Natural killer cell (primary cell): ENCODE results near the gene ADGRB2. TPM values are rescaled to one million over a fixed set of nuclear protein-coding genes. Genes with fewer than 3 reads are reported as not detected.

Experiments
- ATAC-seq, 3 donors: fragments of 150-1000 bp in 2 of 3; fragments of 200-7000 bp in 1 of 3; cut with Tn5 transposase; 1 replicate in 1 of 3; 2 replicates in 2 of 3; pipeline ENCODE4 v1.10.0; 2021; ENCODE audit warnings: mild to moderate bottlenecking in 2 of 3, moderate library complexity in 2 of 3
- DNase-seq, 2 donors: peaks; one replicate each; pipeline versions ENCODE4 v3.0.0 to v3.0.0-alpha.2; 2013 to 2021; ENCODE audit warnings: mixed read lengths in 1 of 2
- H3K27ac ChIP-seq: one replicate; pipeline ENCODE4 v1.5.1; 2013; ENCODE audit warnings: mild to moderate bottlenecking, low read length
- H3K27me3 ChIP-seq: one replicate; pipeline ENCODE4 v1.6.1; 2013; ENCODE audit warnings: low read length; ENCODE audit not compliant: control insufficient read depth, insufficient read depth
- H3K36me3 ChIP-seq: one replicate; pipeline ENCODE4 v1.6.1; 2013; ENCODE audit warnings: low read length; ENCODE audit not compliant: control insufficient read depth, insufficient read depth
- H3K4me1 ChIP-seq: one replicate; pipeline ENCODE4 v1.6.1; 2013; ENCODE audit warnings: low read length; ENCODE audit not compliant: control insufficient read depth, insufficient read depth
- H3K4me3 ChIP-seq: one replicate; pipeline ENCODE4 v1.5.1; 2013; ENCODE audit warnings: low read length
- H3K9me3 ChIP-seq: one replicate; pipeline ENCODE4 v1.6.1; 2013; ENCODE audit warnings: low read length; ENCODE audit not compliant: control insufficient read depth, insufficient read depth
- H3K27ac Mint-ChIP-seq, 2 donors: one replicate each; pipeline ENCODE4 v1.8.0; 2022; ENCODE audit warnings: mild to moderate bottlenecking in 2 of 2, mixed read lengths in 2 of 2, moderate library complexity in 1 of 2
- H3K27me3 Mint-ChIP-seq, 2 donors: one replicate each; pipeline ENCODE4 v1.8.0; 2022; ENCODE audit warnings: low read depth in 2 of 2, mixed read lengths in 2 of 2
- H3K36me3 Mint-ChIP-seq: one replicate; pipeline ENCODE4 v1.8.0; 2022; ENCODE audit warnings: mixed read lengths
- H3K4me1 Mint-ChIP-seq, 2 donors: one replicate each; pipeline ENCODE4 v1.8.0; 2022; ENCODE audit warnings: mixed read lengths in 2 of 2
- H3K4me3 Mint-ChIP-seq: one replicate; pipeline ENCODE4 v1.8.0; 2022; ENCODE audit warnings: mild to moderate bottlenecking, moderate library complexity, mixed read lengths
- H3K9me3 Mint-ChIP-seq, 2 donors: one replicate each; pipeline ENCODE4 v1.8.0; 2022; ENCODE audit warnings: mixed read lengths in 2 of 2
- WGBS: methylation state at CpG from one replicate; pipeline ENCODE4 v1.1.7; 2013; ENCODE audit warnings: missing lambda C conversion rate; ENCODE audit not compliant: insufficient coverage; 5-methylcytosine and 5-hydroxymethylcytosine counted together
- intact Hi-C: fragments of 100-400 bp; cut with micrococcal nuclease; formaldehyde crosslinking; loops from one replicate; pipeline ENCODE4 v1.14.2; 2022
- total RNA-seq, 4 donors: library from RNA; stranded (reverse); fragments of 120-200 nt in 1 of 4; gene quantifications; one replicate each; pipeline versions ENCODE4 v1.2.3 to v1.2.4, GENCODE V29; 2013 to 2022
- TF ChIP-seq, protein P1 (sequence below): fragments of 200-600 bp; IDR thresholded peaks from one replicate; pipeline ENCODE4 v1.8.0; 2022; ENCODE audit warnings: antibody characterized with exemption

ADGRB2 gene
- total RNA-seq, 3 donors from 2014 or later (not counting 1 experiment from before 2014, with no cell fraction given), result 7.6 to 19.9 (median 12.8) TPM

GRCh38 chr1:31706384-31707058 lies 57.6 kb downstream of the ADGRB2 start:
- peaks cover 7 to 16% of the 10 kb centered on the region in 2 donors for H3K27me3 Mint-ChIP-seq
- H3K4me1 ChIP-seq, result peaks cover 44% of the 10 kb centered on the region
- no peak for DNase-seq
- no peak overlapping the region for H3K4me3 Mint-ChIP-seq
- 81% methylated on average over 15 of the region's 15 CpGs for WGBS
- H3K9me3 Mint-ChIP-seq, result no peaks in the 10 kb centered on the region
- peaks cover 36 to 48% of the 10 kb centered on the region in 2 donors for H3K4me1 Mint-ChIP-seq
- H3K36me3 Mint-ChIP-seq, result no peaks in the 10 kb centered on the region
- intact Hi-C loops, result no loop called here
- TF ChIP-seq, protein P1, sequence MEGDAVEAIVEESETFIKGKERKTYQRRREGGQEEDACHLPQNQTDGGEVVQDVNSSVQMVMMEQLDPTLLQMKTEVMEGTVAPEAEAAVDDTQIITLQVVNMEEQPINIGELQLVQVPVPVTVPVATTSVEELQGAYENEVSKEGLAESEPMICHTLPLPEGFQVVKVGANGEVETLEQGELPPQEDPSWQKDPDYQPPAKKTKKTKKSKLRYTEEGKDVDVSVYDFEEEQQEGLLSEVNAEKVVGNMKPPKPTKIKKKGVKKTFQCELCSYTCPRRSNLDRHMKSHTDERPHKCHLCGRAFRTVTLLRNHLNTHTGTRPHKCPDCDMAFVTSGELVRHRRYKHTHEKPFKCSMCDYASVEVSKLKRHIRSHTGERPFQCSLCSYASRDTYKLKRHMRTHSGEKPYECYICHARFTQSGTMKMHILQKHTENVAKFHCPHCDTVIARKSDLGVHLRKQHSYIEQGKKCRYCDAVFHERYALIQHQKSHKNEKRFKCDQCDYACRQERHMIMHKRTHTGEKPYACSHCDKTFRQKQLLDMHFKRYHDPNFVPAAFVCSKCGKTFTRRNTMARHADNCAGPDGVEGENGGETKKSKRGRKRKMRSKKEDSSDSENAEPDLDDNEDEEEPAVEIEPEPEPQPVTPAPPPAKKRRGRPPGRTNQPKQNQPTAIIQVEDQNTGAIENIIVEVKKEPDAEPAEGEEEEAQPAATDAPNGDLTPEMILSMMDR, result no peak
- no peak overlapping the region for H3K27ac ChIP-seq
- peaks cover 7% of the 10 kb centered on the region for H3K27me3 ChIP-seq
- H3K27ac Mint-ChIP-seq, result no peak overlapping the region
- no peak for ATAC-seq
- H3K36me3 ChIP-seq, result no peaks in the 10 kb centered on the region
- no peaks in the 10 kb centered on the region for H3K9me3 ChIP-seq
- no peak overlapping the region for H3K4me3 ChIP-seq

- Mint-ChIP-seq H3K4me1 (peaks cover 45 to 58% of the 10 kb centered on the region in 2 donors), H3K4me3 (peak overlapping the region; percentile 75), H3K27me3 (peaks cover 7 to 16% of the 10 kb centered on the region in 2 donors), H3K9me3 (no peaks in the 10 kb centered on the region), H3K27ac (peak overlapping the region; percentile 79 to 87), H3K36me3 (no peaks in the 10 kb centered on the region)
- WGBS, result 20% methylated on average over 23 of the region's 23 CpGs
- DNase-seq (peak; percentile 74 to 76), ATAC-seq (peak; percentile 78 to 94 (median 88))
- H3K36me3 ChIP-seq, result no peaks in the 10 kb centered on the region
- no peak overlapping the region for H3K27ac ChIP-seq
- peaks cover 7% of the 10 kb centered on the region for H3K27me3 ChIP-seq
- H3K4me1 ChIP-seq, result peaks cover 56% of the 10 kb centered on the region
- TF ChIP-seq, protein P1, result no peak
- no peaks in the 10 kb centered on the region for H3K9me3 ChIP-seq
- intact Hi-C loops, result no loop called here
- no peak overlapping the region for H3K4me3 ChIP-seq
These were observed 58.9 kb downstream of the ADGRB2 start for GRCh38 chr1:31705080-31705866.

DNA sequence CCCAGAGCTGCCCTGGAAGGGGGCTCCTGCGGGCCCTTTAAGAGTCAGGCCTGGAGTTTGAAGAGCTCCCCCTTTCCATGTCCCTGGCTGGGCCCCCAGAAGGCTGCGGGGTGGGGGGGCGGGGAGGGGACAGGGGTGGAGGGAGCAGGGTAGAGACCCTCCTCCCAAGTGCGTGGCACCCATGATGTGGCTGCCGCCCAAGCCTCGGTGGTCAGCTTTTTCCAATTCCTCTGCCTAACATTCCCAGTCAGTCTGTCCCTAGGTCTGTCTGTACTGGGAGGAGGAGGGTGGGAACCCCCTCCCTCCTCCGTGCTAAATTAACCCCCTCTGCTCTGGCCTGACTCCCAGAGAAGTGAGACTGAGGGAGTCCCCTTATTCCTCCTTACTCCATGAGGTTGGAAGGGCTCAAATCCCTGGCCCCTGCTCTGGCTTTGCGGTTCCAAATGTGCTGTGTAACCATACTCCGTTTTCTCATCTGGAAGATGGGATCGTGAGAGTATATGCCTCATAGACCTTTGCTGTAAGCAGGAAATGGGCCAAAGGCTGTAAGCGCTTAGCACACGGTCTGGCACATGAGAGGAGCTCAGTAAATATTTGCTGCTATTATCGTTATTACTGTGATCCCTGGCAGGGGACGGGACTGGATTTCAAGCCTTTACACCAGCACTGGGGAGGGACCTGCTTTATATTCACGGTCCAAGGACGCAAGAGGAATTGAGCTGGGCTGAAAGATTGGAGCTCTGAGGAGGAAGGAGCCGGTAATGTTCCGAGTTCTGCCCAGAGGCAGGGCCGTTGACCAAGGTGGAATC lies 59.7 kb downstream of the ADGRB2 start:
- DNase-seq, result no peak
- Mint-ChIP-seq H3K9me3 (no peaks in the 10 kb centered on the region), H3K4me1 (peaks cover 53 to 66% of the 10 kb centered on the region in 2 donors), H3K27me3 (peaks cover 7 to 16% of the 10 kb centered on the region in 2 donors), H3K27ac (peak overlapping the region; percentile 79 to 87), H3K4me3 (peak overlapping the region; percentile 75), H3K36me3 (no peaks in the 10 kb centered on the region)
- TF ChIP-seq, protein P1, result no peak
- Histone ChIP-seq H3K36me3 (no peaks in the 10 kb centered on the region), H3K27ac (no peak overlapping the region), H3K27me3 (peaks cover 7% of the 10 kb centered on the region), H3K4me1 (peaks cover 64% of the 10 kb centered on the region), H3K4me3 (no peak overlapping the region), H3K9me3 (no peaks in the 10 kb centered on the region)
- 24% methylated on average over 13 of the region's 19 CpGs for WGBS
- ATAC-seq, result peak in 2 of 3 donors; percentile 5 to 18
- intact Hi-C loops, result no loop called here
